HG03565 (cell line): ENCODE data around the gene ZNF273.
"Not testable (repeated sequence)": the region's sequence is repeated elsewhere in the genome, so short reads cannot be mapped to it uniquely, and the experiment has no call there.

Source experiments
- ATAC-seq: cut with Tn5 transposase; IDR thresholded peaks from one replicate; pipeline ENCODE4 v1.9.1; 2021; ENCODE audit warnings: mild to moderate bottlenecking, moderate library complexity; ENCODE audit not compliant: unreplicated experiment

ZNF273 gene

GRCh38 chr7:64888901-64889685 lies 14.0 kb upstream of the ZNF273 start:
- no peak for ATAC-seq

- no peak for ATAC-seq
These were observed 13.3 kb upstream of the ZNF273 start for GRCh38 chr7:64889686-64890162.

GRCh38 chr7:64890273-64890672 lies 12.8 kb upstream of the ZNF273 start:
- not testable (repeated sequence) for ATAC-seq

- ATAC-seq: no peak
These were observed 12.2 kb upstream of the ZNF273 start for GRCh38 chr7:64890761-64891362.

- ATAC-seq: not testable (repeated sequence)
These were observed 11.6 kb upstream of the ZNF273 start for GRCh38 chr7:64891363-64892081.

GRCh38 chr7:64892116-64892515 lies 11.0 kb upstream of the ZNF273 start:
- ATAC-seq: no peak

GRCh38 chr7:64892666-64893309 lies 10.3 kb upstream of the ZNF273 start:
- ATAC-seq: no peak

GRCh38 chr7:64893401-64893800 lies 9.7 kb upstream of the ZNF273 start:
- no peak for ATAC-seq

GRCh38 chr7:64902461-64902805 lies 640 bp upstream of the ZNF273 start:
- not testable (repeated sequence) for ATAC-seq

- ATAC-seq: no peak
These were observed 935 bp downstream of the ZNF273 start for GRCh38 chr7:64904008-64904407.

GRCh38 chr7:64905133-64905532 lies 2.1 kb downstream of the ZNF273 start:
- no peak for ATAC-seq

- no peak for ATAC-seq
These were observed 2.5 kb downstream of the ZNF273 start for GRCh38 chr7:64905547-64905946.

GRCh38 chr7:64907641-64908326 lies 4.7 kb downstream of the ZNF273 start:
- no peak for ATAC-seq

- ATAC-seq: no peak
These were observed 5.3 kb downstream of the ZNF273 start for GRCh38 chr7:64908358-64908757.

- ATAC-seq: no peak
These were observed 11.5 kb downstream of the ZNF273 start for GRCh38 chr7:64914557-64914956.

- not testable (repeated sequence) for ATAC-seq
These were observed 12.2 kb downstream of the ZNF273 start for GRCh38 chr7:64915301-64915700.

GRCh38 chr7:64928252-64929187 lies 25.4 kb downstream of the ZNF273 start:
- ATAC-seq: not testable (repeated sequence)

GRCh38 chr7:64934478-64934877 lies 31.4 kb downstream of the ZNF273 start:
- no peak for ATAC-seq

- no peak for ATAC-seq
These were observed 35.5 kb downstream of the ZNF273 start for GRCh38 chr7:64938540-64938939.

- ATAC-seq: not testable (repeated sequence)
These were observed 36.9 kb downstream of the ZNF273 start for GRCh38 chr7:64940021-64940420.
